Measurements from ENCODE around the gene ALK.

- TF ChIP-seq CTCF (IDR thresholded peaks at IDR 0.05; ENCODE audit: low read depth, low read length) = no peak
- TF ChIP-seq POLR2A (IDR thresholded peaks at IDR 0.05; ENCODE audit: extremely low read depth, insufficient read length) = no peak
Observed at GRCh38 chr2:29225814-29226213, 695.6 kb downstream of the ALK start.

All from NB4 (cell line).